GM19351 (cell line): ENCODE measurements around the gene KRT77.
"Not testable (repeated sequence)": the region's sequence is repeated elsewhere in the genome, so short reads cannot be mapped to it uniquely, and the experiment has no call there.

Experiments used
- ATAC-seq: cut with Tn5 transposase; IDR thresholded peaks from one replicate; pipeline ENCODE4 v1.9.1; 2021; ENCODE audit warnings: mild to moderate bottlenecking, moderate library complexity; ENCODE audit not compliant: unreplicated experiment

KRT77 gene

DNA sequence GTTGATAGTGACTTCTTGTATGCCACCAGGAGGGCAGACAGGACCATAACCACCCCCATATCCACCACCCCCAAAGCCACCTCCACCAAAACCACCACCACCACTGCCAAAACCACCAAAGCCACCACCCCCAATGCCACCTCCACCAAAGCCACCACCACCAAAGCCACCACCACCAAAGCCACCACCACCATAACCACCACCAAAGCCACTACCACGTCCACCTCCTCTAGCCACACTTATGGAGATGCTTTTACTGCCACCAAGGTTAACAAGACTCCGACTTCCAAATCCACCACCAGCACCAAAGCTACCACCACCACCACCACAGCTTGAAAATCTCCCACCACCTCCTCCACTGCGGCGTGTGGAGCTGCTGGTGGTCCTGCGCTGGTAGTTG lies 23.4 kb downstream of the KRT77 start:
- ATAC-seq = no peak

- ATAC-seq = no peak
These were observed 25.7 kb downstream of the KRT77 start for GRCh38 chr12:52677671-52678070.

DNA sequence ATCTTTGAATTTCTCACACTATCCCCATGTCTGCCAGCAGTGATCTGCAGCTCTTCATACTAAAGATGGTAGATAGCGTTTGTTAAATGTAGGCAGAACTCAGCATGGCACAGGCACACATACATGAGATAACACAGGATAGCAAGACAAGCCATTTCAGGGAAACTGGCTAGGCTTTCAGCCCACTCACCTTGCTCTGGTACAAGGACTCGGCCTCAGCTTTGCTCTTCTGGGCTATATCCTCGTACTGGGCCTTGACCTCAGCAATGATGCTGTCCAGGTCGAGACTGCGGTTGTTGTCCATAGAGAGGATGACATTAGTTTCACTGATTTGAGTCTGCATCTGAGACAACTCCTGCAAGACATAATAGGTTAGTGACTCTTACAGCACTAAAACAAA lies 26.2 kb downstream of the KRT77 start:
- ATAC-seq = no peak

- no peak for ATAC-seq
These were observed 27.2 kb downstream of the KRT77 start for GRCh38 chr12:52676163-52676562.

DNA sequence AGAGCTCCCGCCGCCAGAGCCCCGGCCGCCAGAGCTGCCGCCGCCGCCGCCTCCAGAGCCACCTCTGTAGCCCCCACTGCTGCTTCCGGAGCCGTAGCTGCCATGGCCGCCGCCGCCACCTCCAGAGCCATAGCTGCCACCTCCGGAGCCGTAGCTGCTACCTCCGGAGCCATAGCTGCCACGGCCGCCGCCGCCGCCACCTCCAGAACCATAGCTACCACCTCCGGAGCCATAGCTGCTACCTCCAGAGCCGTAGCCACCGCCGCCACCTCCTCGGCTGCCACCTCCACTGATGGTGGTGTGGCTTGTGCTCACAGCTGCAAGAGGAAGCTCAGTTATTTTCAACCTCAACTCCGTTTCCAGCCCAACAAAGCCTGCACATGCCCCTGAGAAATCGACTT lies 28.0 kb downstream of the KRT77 start:
- ATAC-seq = no peak

DNA sequence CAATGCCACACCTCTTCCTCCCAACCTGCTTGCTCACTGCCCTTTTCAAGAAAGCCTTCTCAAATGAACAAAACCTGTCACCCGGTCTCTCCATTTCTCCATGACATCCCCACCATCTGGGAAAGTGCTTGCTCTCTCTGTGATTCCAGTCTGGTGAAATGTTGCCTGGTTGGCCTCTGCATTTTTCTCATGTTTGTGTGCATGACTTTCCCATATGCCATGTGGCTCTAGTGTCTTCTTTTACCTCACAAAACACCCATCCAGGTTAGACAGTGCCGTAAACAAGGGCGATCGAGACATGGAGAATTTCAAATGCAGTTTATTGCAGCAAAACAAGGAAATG lies 28.9 kb downstream of the KRT77 start:
- ATAC-seq = no peak

- no peak for ATAC-seq
These were observed 29.5 kb downstream of the KRT77 start for GRCh38 chr12:52673713-52674432.

DNA sequence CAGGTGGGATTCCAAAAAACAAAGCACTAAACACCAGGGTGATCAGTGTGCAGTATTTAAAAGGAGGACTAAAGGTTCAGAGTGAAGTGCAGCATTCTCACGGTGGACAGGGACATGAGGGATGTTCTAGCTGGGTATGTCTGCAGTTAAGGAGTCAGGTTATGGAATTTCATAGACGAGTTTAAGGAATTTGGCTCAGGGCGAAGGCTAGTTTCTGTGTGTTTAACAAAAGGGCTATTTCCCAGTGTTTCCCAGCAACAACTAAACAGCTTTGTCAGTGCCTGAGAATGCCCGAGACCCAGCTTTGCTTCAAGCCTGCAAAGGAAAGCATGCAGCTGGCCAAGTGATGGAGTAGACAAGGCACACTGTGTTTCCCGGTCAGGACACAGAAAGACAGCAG lies 30.1 kb downstream of the KRT77 start:
- ATAC-seq = no peak

DNA sequence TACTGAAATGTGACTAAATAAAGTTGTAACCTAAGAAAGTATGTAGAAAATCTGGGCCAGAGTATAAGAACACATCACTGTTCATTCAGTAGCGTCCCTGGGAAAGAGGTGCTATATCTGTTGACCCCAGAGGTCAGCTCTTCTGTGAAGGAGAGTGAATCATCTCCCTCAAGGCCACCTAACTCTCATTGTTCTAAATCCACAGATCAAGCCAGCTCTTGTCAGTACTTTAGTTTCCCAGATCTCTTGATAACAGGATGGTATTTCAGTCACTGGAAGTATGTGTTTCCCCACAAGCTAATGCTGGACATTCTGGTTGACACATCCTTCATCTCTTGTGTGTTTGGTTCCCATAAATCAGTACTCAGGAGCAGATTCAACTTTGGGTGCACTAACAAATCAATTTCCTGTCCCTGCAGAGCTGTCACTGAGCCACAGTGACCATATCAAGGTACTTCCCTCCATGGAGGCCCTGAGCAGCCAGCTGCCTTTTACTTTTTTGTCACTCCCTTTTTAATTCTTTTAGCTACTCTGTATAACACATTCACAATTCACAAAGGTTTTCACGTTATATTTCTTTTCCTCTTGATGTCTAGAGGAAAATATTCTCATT lies 30.9 kb downstream of the KRT77 start:
- no peak for ATAC-seq

DNA sequence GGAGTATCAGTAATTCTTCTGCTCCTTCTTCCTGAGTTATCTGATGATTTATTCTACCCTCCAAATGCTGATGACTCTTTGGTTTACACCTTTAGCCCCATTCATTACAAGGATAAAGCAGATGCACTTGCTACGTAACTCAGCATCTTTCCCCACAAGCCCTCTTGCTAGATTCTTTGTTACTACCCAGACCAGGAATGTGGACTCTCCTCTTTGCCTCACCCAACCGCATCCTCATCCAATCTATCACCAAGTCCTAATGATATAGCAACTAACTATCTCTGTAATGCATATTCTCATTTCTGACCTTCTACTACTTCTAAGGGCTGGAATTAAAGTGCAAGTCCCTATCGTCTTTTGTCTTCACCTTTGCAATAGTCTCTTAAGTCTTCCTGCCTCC lies 32.4 kb downstream of the KRT77 start:
- no peak for ATAC-seq

- no peak for ATAC-seq
These were observed 32.8 kb downstream of the KRT77 start for GRCh38 chr12:52670506-52670905.

GRCh38 chr12:52669941-52670340 lies 33.4 kb downstream of the KRT77 start:
- ATAC-seq = not testable (repeated sequence)

- ATAC-seq = no peak
These were observed 33.9 kb downstream of the KRT77 start for GRCh38 chr12:52669426-52669825.

- no peak for ATAC-seq
These were observed 35.4 kb downstream of the KRT77 start for GRCh38 chr12:52667931-52668330.

- ATAC-seq = no peak
These were observed 35.8 kb downstream of the KRT77 start for GRCh38 chr12:52667509-52667908.

GRCh38 chr12:52666471-52666870 lies 36.9 kb downstream of the KRT77 start:
- ATAC-seq = no peak

DNA sequence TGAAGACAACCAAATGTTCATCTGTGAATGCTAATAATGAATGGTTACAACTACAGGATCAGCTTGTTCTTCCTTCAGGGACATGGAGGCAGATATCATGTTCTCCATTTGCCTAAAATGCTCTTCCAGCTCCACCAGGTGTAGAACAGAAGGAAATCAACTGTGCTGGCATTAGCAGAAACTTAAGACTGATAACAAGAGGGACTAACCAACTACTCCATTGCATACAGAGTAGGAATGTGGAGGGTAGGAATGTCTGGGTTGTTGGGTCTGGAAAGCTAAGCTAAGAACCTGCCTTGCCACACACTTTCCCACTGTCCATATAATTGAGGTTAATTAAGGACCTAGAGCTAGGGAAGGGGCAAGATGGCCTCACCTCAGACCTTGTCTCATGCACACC lies 39.9 kb downstream of the KRT77 start:
- no peak for ATAC-seq

DNA sequence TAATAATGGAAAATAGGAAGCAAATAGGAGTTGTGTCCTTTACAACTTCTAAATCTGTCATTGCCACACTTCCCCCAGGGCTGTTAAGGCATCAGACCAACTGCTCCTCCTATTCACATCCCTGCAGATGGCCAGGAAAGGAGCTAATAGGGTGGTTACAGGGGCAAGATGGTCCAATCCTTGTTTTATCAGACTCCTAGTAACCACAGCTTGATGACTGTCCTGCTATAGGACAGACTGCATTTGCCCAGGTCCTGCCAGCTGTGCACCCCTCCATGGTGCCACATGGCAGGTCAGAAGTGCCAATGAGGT lies 40.5 kb downstream of the KRT77 start:
- no peak for ATAC-seq

- no peak for ATAC-seq
These were observed 41.0 kb downstream of the KRT77 start for GRCh38 chr12:52662093-52662917.

DNA sequence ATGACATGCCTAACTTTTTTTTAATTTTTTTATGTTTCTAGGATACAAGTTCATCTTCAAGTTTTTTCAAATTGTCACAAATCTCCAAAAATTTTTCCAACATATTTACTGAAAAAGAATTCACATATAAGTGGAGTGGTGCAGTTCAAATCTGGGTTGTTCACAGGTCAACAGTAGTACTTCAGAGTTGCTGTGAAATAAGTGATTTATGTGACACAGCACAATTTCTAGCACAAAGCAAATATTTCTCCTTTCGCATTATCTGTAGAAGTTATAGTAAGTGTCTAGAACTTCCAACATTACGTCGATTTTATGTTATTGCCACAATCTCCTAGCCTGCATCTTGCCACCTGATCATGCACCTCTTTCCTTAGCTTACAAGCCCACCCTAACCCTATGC lies 41.7 kb downstream of the KRT77 start:
- ATAC-seq = no peak

DNA sequence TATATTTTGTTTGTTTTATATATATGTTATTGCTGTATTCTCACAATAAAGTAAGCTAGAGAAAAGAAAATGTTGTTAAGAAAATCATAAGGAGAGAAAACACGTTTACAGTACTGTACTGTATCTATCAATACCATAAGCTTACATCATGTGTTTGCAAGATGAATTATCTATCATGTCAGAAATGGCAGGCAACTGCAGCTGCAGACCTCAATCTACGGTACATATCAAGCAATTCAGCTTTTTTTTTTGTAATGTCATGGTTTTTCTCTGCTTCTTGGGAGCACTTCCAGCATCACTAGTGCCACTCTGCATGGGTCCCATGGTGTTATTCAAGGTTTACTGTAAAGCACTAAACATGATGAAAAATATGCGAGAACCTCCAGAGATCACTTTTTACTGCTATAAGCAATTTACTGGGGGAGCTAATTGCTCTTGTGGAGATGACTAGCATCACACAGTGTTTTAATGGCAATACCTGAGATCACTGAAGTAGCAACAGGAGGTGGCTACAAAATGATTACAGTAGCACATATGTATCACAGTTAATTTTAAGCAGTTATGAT lies 42.3 kb downstream of the KRT77 start:
- ATAC-seq = no peak

GRCh38 chr12:52659951-52660350 lies 43.4 kb downstream of the KRT77 start:
- no peak for ATAC-seq
